Measurements from ENCODE around the gene SEC31A. TPM values are rescaled to one million over a fixed set of nuclear protein-coding genes. Genes with fewer than 3 reads are reported as not detected.
A peak's percentile ranks its signal among the peaks of the same experiment; 100 is the strongest.

SEC31A gene, protein sequence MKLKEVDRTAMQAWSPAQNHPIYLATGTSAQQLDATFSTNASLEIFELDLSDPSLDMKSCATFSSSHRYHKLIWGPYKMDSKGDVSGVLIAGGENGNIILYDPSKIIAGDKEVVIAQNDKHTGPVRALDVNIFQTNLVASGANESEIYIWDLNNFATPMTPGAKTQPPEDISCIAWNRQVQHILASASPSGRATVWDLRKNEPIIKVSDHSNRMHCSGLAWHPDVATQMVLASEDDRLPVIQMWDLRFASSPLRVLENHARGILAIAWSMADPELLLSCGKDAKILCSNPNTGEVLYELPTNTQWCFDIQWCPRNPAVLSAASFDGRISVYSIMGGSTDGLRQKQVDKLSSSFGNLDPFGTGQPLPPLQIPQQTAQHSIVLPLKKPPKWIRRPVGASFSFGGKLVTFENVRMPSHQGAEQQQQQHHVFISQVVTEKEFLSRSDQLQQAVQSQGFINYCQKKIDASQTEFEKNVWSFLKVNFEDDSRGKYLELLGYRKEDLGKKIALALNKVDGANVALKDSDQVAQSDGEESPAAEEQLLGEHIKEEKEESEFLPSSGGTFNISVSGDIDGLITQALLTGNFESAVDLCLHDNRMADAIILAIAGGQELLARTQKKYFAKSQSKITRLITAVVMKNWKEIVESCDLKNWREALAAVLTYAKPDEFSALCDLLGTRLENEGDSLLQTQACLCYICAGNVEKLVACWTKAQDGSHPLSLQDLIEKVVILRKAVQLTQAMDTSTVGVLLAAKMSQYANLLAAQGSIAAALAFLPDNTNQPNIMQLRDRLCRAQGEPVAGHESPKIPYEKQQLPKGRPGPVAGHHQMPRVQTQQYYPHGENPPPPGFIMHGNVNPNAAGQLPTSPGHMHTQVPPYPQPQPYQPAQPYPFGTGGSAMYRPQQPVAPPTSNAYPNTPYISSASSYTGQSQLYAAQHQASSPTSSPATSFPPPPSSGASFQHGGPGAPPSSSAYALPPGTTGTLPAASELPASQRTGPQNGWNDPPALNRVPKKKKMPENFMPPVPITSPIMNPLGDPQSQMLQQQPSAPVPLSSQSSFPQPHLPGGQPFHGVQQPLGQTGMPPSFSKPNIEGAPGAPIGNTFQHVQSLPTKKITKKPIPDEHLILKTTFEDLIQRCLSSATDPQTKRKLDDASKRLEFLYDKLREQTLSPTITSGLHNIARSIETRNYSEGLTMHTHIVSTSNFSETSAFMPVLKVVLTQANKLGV
- 100 to 1,000 TPM; 191 to 196 TPM for total RNA-seq

DNA sequence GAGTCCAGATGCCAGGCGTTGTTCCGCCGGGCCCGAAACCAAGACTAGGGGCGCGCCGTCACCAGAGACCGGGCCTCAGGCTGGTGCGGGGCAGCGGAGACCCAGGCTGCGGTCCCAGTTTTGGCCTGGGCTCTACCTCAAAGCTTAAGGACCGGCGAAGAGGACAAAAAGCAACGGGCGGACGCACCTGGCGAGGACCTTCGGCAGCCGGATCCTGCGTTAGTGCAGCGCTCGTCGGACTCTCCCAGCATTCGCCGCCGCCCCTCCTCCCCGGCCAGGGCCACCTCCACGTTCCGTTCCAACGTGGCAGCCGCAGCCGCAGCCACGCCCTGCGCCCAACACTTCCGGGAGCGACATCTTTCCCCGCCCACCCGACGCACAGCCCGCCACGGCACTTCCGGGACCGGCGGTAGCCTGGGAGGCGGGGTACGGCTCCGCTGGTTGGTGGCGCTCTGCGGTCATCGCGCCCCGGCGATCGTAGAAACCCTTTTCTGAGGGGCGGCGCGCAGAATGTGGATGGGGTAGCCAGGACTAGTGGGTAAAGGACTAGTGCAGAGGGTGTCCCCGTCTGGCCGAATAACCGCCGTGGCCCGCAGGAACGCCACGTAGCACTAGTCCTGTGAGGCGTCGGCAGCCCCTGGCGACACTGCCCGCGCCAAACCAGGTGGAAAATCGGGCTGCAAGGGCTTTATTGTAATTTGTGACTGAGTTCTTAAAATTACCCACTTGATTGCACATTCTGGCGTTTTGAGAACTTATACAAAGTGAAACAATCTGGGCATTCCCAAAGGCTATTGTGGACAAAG lies at the start of gene SEC31A:
Gene SEC31A, minus strand, starts transcription at position 253 of the 806 bp plus-strand sequence. CDS start 9,217 bp downstream, outside the sequence.
- peak within 1 kb of the TSS; percentile 93 to 98 for H3K27ac ChIP-seq
- TF ChIP-seq CTCF (IDR thresholded peaks at IDR 0.05) = peak in 2 of 4 experiments; percentile 11 to 31
- peak; percentile 97 for TF ChIP-seq POLR2AphosphoS5 (IDR thresholded peaks at IDR 0.05)
- TF ChIP-seq POLR2A (IDR thresholded peaks at IDR 0.05) = peak; percentile 95
- H3K4me1 ChIP-seq (replicated peaks) = no peaks in the 10 kb centered on the region
- DNase-seq (ENCODE audit: low spot score) = peak; percentile 96
- intact Hi-C loops (cut with DNase I) = loop anchor here (2.0 to 10.0 kb wide), 3 partner anchors 364 to 519 kb away; partner anchors contain the start of genes ENOPH1, HNRNPD and HNRNPDL
- H3K36me3 ChIP-seq = no peaks in the 10 kb centered on the region
- no peaks in the 10 kb centered on the region for H3K9me3 ChIP-seq
- peak within 1 kb of the TSS; percentile 56 to 79 for H3K4me3 ChIP-seq
- WGBS = under 1% methylated on average over 46 of the region's 71 CpGs
- H3K27me3 ChIP-seq (replicated peaks; ENCODE audit: insufficient read depth) = no peaks in the 10 kb centered on the region

- H3K36me3 ChIP-seq = no peaks in the 10 kb centered on the region
- H3K4me3 ChIP-seq = no peak overlapping the region
- no peak for TF ChIP-seq POLR2A (IDR thresholded peaks at IDR 0.05)
- no peak for TF ChIP-seq POLR2AphosphoS5 (IDR thresholded peaks at IDR 0.05)
- TF ChIP-seq CTCF (IDR thresholded peaks at IDR 0.05) = no peak
- H3K27me3 ChIP-seq (replicated peaks; ENCODE audit: insufficient read depth) = no peaks in the 10 kb centered on the region
- WGBS = 84% methylated on average over 2 of the region's 2 CpGs
- no peak for DNase-seq (ENCODE audit: low spot score)
- no peaks in the 10 kb centered on the region for H3K9me3 ChIP-seq
- intact Hi-C loops (cut with DNase I) = no loop called here
- H3K27ac ChIP-seq = no peak overlapping the region
- H3K4me1 ChIP-seq (replicated peaks) = no peaks in the 10 kb centered on the region
Observed at GRCh38 chr4:82939414-82939813, 48.5 kb upstream of the SEC31A start.

DNA sequence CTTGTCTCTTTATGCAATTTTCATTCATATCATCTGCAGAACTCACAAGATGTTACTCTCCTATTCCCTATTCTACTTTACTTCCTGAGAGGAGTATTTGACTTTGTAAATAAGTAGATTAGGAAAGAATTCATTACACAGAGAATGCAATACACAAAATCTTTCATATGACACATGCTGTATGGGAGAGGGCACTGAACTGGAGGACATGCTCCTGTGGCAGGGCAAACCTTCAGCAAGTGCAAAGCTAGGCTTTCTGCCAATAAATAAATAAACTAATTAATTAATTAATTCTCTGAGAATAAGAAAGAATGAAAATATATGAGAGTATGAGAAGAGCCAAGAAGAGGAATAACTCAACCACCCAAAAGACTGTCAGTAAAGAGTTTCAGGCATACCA lies 43.5 kb upstream of the SEC31A start:
- H3K36me3 ChIP-seq = no peaks in the 10 kb centered on the region

More for the DNA sequence above, 43.5 kb upstream of the SEC31A start:
- DNase-seq (ENCODE audit: low spot score) = no peak
- Histone ChIP-seq H3K27me3 (replicated peaks; ENCODE audit: insufficient read depth) (no peaks in the 10 kb centered on the region), H3K4me1 (replicated peaks) (no peaks in the 10 kb centered on the region), H3K27ac (no peak overlapping the region), H3K9me3 (no peaks in the 10 kb centered on the region), H3K4me3 (no peak overlapping the region)
- TF ChIP-seq POLR2AphosphoS5 (IDR thresholded peaks at IDR 0.05) (no peak), CTCF (IDR thresholded peaks at IDR 0.05) (no peak), POLR2A (IDR thresholded peaks at IDR 0.05) (no peak)
- intact Hi-C loops (cut with DNase I) = no loop called here

Measured in prostate gland (tissue), 2 donors.